ENCODE measurements around the gene AOPEP.
A peak's percentile ranks its signal among the peaks of the same experiment; 100 is the strongest.

AOPEP gene

GRCh38 chr9:95116002-95116807 lies 389.7 kb downstream of the AOPEP start:
- DNase-seq (ENCODE audit: low read depth) = no peak

GRCh38 chr9:95116808-95117204 lies 390.3 kb downstream of the AOPEP start:
- DNase-seq (ENCODE audit: low read depth) = no peak

- DNase-seq (ENCODE audit: low read depth) = no peak
These were observed 392.1 kb downstream of the AOPEP start for GRCh38 chr9:95118596-95118995.

- DNase-seq (ENCODE audit: low read depth) = no peak
These were observed 394.4 kb downstream of the AOPEP start for GRCh38 chr9:95120781-95121370.

- no peak for DNase-seq (ENCODE audit: low read depth)
These were observed 398.3 kb downstream of the AOPEP start for GRCh38 chr9:95124582-95125367.

GRCh38 chr9:95125652-95126051 lies 399.2 kb downstream of the AOPEP start:
- DNase-seq (ENCODE audit: low read depth) = no peak

GRCh38 chr9:95126739-95127138 lies 400.2 kb downstream of the AOPEP start:
- DNase-seq (ENCODE audit: low read depth) = no peak

GRCh38 chr9:95127249-95128176 lies 401.0 kb downstream of the AOPEP start:
- peak; percentile 57 for DNase-seq (ENCODE audit: low read depth)

- no peak for DNase-seq (ENCODE audit: low read depth)
These were observed 401.7 kb downstream of the AOPEP start for GRCh38 chr9:95128177-95128524.

- DNase-seq (ENCODE audit: low read depth) = no peak
These were observed 403.2 kb downstream of the AOPEP start for GRCh38 chr9:95129476-95130291.

GRCh38 chr9:95130484-95130883 lies 404.0 kb downstream of the AOPEP start:
- DNase-seq (ENCODE audit: low read depth) = no peak

GRCh38 chr9:95131023-95131943 lies 404.8 kb downstream of the AOPEP start:
- DNase-seq (ENCODE audit: low read depth) = peak; percentile 36

- no peak for DNase-seq (ENCODE audit: low read depth)
These were observed 406.1 kb downstream of the AOPEP start for GRCh38 chr9:95132366-95133324.

- no peak for DNase-seq (ENCODE audit: low read depth)
These were observed 406.8 kb downstream of the AOPEP start for GRCh38 chr9:95133325-95133705.

GRCh38 chr9:95134457-95134881 lies 408.0 kb downstream of the AOPEP start:
- no peak for DNase-seq (ENCODE audit: low read depth)

GRCh38 chr9:95135756-95136155 lies 409.3 kb downstream of the AOPEP start:
- DNase-seq (ENCODE audit: low read depth) = no peak
